Measurements from ENCODE around the gene SLC17A9. TPM values are rescaled to one million over a fixed set of nuclear protein-coding genes. Genes with fewer than 3 reads are reported as not detected.

SLC17A9 gene
- total and polyA plus RNA-seq, 7 donors, result 0.32 to 1.0 (median 0.88) TPM

DNA sequence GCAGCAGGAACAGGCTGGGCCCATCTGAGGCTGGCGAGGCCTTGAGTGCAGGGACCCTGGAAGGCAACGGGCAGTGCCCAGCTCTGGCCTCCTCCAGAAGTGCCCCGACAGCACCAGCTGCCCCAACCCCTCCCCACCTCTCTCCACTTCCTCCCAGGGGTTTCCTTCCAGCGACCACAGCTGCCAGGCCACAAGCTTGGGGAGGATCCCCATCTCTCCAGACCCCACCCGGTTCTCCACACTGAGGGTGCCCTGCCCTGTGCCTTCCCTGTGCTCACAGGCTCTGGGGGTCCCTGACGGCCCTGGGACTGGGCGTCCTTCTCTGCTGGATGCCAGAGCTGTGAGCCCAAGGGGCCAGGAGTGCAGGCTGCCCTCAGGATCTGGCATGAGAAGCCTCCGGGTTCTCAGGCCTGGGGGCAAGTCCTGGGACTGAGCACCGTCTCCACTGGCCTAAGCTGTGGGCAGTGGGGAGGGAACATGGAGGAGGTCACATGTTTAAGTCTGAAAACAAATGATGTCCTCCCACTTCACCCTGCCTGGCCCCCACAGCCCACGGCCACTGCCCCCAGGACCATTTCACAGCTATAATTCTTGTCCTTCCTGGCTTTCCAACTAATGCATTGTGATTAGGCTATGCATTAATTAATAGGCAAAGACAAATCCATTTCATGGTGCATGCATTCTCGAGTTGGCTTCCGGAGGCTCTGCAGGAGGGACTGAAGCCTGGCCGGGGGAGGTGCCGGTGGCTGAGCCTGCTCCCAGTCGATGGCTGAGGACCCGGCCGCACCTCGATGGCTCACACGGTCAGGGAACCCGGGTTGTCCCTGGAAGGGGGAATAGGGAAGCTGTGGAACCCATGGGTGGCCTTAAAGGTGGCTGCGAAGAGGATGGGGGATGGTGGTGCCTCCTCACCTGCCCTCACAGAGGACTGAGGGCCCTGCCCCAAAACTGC, 29.9 kb downstream of the SLC17A9 start:
- no peak for ATAC-seq
- H3K27ac ChIP-seq, result no peak overlapping the region
- H3K36me3 ChIP-seq (ENCODE audit: insufficient read depth in 1 of 2, low read depth in 1 of 2), result no peaks in the 10 kb centered on the region
- intact Hi-C loops (cut with DNase I), result no loop called here
- TF ChIP-seq, protein P1, sequence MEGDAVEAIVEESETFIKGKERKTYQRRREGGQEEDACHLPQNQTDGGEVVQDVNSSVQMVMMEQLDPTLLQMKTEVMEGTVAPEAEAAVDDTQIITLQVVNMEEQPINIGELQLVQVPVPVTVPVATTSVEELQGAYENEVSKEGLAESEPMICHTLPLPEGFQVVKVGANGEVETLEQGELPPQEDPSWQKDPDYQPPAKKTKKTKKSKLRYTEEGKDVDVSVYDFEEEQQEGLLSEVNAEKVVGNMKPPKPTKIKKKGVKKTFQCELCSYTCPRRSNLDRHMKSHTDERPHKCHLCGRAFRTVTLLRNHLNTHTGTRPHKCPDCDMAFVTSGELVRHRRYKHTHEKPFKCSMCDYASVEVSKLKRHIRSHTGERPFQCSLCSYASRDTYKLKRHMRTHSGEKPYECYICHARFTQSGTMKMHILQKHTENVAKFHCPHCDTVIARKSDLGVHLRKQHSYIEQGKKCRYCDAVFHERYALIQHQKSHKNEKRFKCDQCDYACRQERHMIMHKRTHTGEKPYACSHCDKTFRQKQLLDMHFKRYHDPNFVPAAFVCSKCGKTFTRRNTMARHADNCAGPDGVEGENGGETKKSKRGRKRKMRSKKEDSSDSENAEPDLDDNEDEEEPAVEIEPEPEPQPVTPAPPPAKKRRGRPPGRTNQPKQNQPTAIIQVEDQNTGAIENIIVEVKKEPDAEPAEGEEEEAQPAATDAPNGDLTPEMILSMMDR (IDR thresholded peaks at IDR 0.05), result no peak
- H3K27me3 ChIP-seq (ENCODE audit: insufficient read depth in 3 of 3, low read length in 2 of 3), result peaks cover 0 to 93% (median 18%) of the 10 kb centered on the region in 3 donors
- no peaks in the 10 kb centered on the region for H3K9me3 ChIP-seq
- DNase-seq, result no peak
- no peaks in the 10 kb centered on the region for H3K4me1 ChIP-seq
- 48 to 50% (median 48%) methylated on average over 18 to 21 of the region's 21 CpGs for whole genome bisulfite sequencing, 3 donors
- H3K4me3 ChIP-seq, result no peak overlapping the region

DNA sequence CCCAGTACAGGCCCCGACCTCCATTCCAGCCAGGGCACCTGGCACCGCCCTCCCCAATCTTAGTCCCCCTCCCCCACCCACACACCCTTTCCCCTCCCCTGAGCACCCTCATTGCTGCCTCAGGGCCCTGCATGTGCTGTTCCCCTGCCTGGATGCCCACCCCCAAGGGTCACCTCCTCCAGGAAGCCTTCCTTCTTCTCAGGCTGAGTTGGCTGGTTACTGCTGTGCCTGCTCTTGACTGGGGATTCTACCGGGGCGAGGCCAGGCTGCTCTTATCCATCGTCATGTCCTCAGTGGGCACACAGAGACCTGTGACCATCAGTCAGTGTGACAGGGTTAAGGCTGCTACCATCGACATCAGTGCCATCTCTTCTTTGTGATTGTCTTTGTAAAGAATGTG, 30.7 kb downstream of the SLC17A9 start:
- intact Hi-C loops (cut with DNase I), result no loop called here
- no peaks in the 10 kb centered on the region for H3K4me1 ChIP-seq
- no peaks in the 10 kb centered on the region for H3K36me3 ChIP-seq (ENCODE audit: insufficient read depth in 1 of 2, low read depth in 1 of 2)
- no peaks in the 10 kb centered on the region for H3K9me3 ChIP-seq
- H3K27ac ChIP-seq, result no peak overlapping the region
- H3K27me3 ChIP-seq (ENCODE audit: insufficient read depth in 3 of 3, low read length in 2 of 3), result peaks cover 0 to 93% (median 18%) of the 10 kb centered on the region in 3 donors
- 89 to 91% (median 90%) methylated on average over 6 of the region's 6 CpGs for WGBS, 3 donors
- TF ChIP-seq, protein P1 (IDR thresholded peaks at IDR 0.05), result no peak
- H3K4me3 ChIP-seq, result no peak overlapping the region
- ATAC-seq (no peak), DNase-seq (no peak)

DNA sequence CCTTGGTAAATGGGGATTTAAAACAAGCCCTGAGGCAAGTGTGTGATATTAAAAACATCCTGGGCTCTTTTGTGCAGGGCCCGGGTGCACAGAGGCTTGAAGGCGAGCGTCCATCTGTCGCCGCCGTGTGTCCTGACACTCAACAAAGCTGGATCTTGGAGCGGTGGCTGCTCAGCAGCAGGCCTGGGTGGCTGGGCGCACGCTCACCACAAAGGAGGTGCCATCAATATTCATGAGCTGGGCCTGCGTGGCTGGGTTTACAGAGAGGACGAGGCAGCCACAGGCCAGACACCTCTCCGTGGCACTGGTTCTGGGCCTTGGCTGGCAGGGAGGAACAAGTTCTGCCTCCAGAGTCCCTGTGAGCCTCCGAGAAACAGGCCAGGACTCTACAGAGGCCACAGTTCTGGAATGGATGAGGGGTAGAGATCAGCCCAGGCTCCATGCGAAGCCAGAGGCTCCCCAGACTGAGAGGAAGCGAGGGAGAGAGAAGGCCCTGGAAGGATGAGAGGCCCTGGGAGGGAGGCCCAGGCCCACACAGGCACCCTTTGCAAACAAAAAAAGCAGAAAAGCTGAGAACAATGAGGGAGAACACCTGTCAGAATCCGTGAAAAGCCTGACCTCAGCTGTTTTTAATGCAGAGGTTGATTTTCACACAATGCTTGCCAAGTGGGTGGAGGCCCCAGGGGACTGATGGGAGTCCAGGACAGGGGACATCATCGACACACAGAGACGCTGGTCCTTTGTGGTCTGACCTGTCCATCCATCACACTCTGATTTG, 32.3 kb downstream of the SLC17A9 start:
- Histone ChIP-seq H3K27ac (no peak overlapping the region), H3K36me3 (ENCODE audit: insufficient read depth in 1 of 2, low read depth in 1 of 2) (no peaks in the 10 kb centered on the region), H3K27me3 (ENCODE audit: insufficient read depth in 3 of 3, low read length in 2 of 3) (peaks cover 0 to 80% (median 17%) of the 10 kb centered on the region in 3 donors), H3K4me3 (no peak overlapping the region), H3K9me3 (no peaks in the 10 kb centered on the region), H3K4me1 (no peaks in the 10 kb centered on the region)
- DNase-seq, result no peak
- TF ChIP-seq, protein P1 (IDR thresholded peaks at IDR 0.05), result no peak
- ATAC-seq, result no peak
- WGBS, 3 donors, result 68 to 76% (median 73%) methylated on average over 18 of the region's 18 CpGs
- intact Hi-C loops (cut with DNase I), result no loop called here

DNA sequence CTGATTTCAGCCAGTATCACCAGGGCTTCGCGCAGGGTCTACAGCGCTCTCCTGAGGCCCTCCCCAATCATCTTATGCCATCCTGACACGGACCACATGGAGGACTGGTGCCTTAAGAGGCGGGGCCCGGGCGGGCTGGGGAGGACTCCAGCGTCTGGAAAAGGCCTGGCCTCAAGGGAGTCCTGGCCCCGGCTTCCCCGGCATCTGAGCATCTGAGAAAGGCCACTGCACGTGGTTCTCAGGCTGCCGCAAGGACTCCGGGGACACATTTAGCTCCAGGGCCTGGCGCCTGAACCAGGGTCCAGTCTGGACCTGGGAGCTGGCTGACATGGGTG, 32.9 kb downstream of the SLC17A9 start:
- Histone ChIP-seq H3K36me3 (ENCODE audit: insufficient read depth in 1 of 2, low read depth in 1 of 2) (no peaks in the 10 kb centered on the region), H3K9me3 (no peaks in the 10 kb centered on the region), H3K4me1 (no peaks in the 10 kb centered on the region), H3K4me3 (no peak overlapping the region), H3K27ac (no peak overlapping the region), H3K27me3 (ENCODE audit: insufficient read depth in 3 of 3, low read length in 2 of 3) (peaks cover 0 to 79% (median 17%) of the 10 kb centered on the region in 3 donors)
- intact Hi-C loops (cut with DNase I), result no loop called here
- WGBS, 3 donors, result 37 to 43% (median 40%) methylated on average over 14 of the region's 14 CpGs
- TF ChIP-seq, protein P1 (IDR thresholded peaks at IDR 0.05), result no peak
- DNase-seq (no peak), ATAC-seq (no peak)

Data from psoas muscle (tissue), 8 donors.